ENCODE measurements around the gene GPR4.

- no peak for TF ChIP-seq EP300 (IDR thresholded peaks at IDR 0.05)
- no peak for TF ChIP-seq POLR2AphosphoS5 (IDR thresholded peaks at IDR 0.05)
Measured at GRCh38 chr19:45615795-45616703, 14.0 kb upstream of the GPR4 start.
